Measurements from ENCODE around the gene KRTAP27-1. TPM values are rescaled to one million over a fixed set of nuclear protein-coding genes. Genes with fewer than 3 reads are reported as not detected.

Gene KRTAP27-1
- polyA plus RNA-seq, 1 experiment: not detected

GRCh38 chr21:30351534-30351933 is 14.0 kb upstream of the KRTAP27-1 start:
- DNase-seq (ENCODE audit: low read depth): no peak
- POLR2A ChIA-PET: no interaction called here
- Histone ChIP-seq H3K4me3 (ENCODE audit: low read depth, low read length) (no peak overlapping the region), H3K36me3 (ENCODE audit: control insufficient read depth, insufficient read depth, low read length) (no peaks in the 10 kb centered on the region), H3K27me3 (ENCODE audit: control insufficient read depth, insufficient read depth, low read length) (no peaks in the 10 kb centered on the region)
- CTCF ChIA-PET: no interaction called here
- TF ChIP-seq, protein P1, sequence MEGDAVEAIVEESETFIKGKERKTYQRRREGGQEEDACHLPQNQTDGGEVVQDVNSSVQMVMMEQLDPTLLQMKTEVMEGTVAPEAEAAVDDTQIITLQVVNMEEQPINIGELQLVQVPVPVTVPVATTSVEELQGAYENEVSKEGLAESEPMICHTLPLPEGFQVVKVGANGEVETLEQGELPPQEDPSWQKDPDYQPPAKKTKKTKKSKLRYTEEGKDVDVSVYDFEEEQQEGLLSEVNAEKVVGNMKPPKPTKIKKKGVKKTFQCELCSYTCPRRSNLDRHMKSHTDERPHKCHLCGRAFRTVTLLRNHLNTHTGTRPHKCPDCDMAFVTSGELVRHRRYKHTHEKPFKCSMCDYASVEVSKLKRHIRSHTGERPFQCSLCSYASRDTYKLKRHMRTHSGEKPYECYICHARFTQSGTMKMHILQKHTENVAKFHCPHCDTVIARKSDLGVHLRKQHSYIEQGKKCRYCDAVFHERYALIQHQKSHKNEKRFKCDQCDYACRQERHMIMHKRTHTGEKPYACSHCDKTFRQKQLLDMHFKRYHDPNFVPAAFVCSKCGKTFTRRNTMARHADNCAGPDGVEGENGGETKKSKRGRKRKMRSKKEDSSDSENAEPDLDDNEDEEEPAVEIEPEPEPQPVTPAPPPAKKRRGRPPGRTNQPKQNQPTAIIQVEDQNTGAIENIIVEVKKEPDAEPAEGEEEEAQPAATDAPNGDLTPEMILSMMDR (IDR thresholded peaks at IDR 0.05; ENCODE audit: insufficient read depth, low read depth, low read length): no peak

GRCh38 chr21:30349572-30349971 is 12.1 kb upstream of the KRTAP27-1 start:
- no peaks in the 10 kb centered on the region for H3K36me3 ChIP-seq (ENCODE audit: control insufficient read depth, insufficient read depth, low read length)
- POLR2A ChIA-PET: no interaction called here
- TF ChIP-seq, protein P1 (IDR thresholded peaks at IDR 0.05; ENCODE audit: insufficient read depth, low read depth, low read length): no peak
- no peak for DNase-seq (ENCODE audit: low read depth)
- CTCF ChIA-PET: no interaction called here
- no peak overlapping the region for H3K4me3 ChIP-seq (ENCODE audit: low read depth, low read length)
- no peaks in the 10 kb centered on the region for H3K27me3 ChIP-seq (ENCODE audit: control insufficient read depth, insufficient read depth, low read length)

- no peaks in the 10 kb centered on the region for H3K27me3 ChIP-seq (ENCODE audit: control insufficient read depth, insufficient read depth, low read length)
- CTCF ChIA-PET: no interaction called here
- TF ChIP-seq, protein P1 (IDR thresholded peaks at IDR 0.05; ENCODE audit: insufficient read depth, low read depth, low read length): no peak
- POLR2A ChIA-PET: no interaction called here
- no peaks in the 10 kb centered on the region for H3K36me3 ChIP-seq (ENCODE audit: control insufficient read depth, insufficient read depth, low read length)
- H3K4me3 ChIP-seq (ENCODE audit: low read depth, low read length): no peak within 1 kb of the TSS
- DNase-seq (ENCODE audit: low read depth): no peak
These were observed 11.0 kb upstream of the KRTAP27-1 start, which contains the start of gene KRTAP23-1 for GRCh38 chr21:30348506-30348905. TSS of gene KRTAP23-1 (minus strand) at chr21:30348606. CDS start at chr21:30348606, 0 bp downstream.

GRCh38 chr21:30345014-30345413 is 7.5 kb upstream of the KRTAP27-1 start:
- Histone ChIP-seq H3K27me3 (ENCODE audit: control insufficient read depth, insufficient read depth, low read length) (no peaks in the 10 kb centered on the region), H3K4me3 (ENCODE audit: low read depth, low read length) (no peak overlapping the region), H3K36me3 (ENCODE audit: control insufficient read depth, insufficient read depth, low read length) (no peaks in the 10 kb centered on the region)
- POLR2A ChIA-PET: no interaction called here
- no peak for DNase-seq (ENCODE audit: low read depth)
- TF ChIP-seq, protein P1 (IDR thresholded peaks at IDR 0.05; ENCODE audit: insufficient read depth, low read depth, low read length): no peak
- CTCF ChIA-PET: no interaction called here

DNA sequence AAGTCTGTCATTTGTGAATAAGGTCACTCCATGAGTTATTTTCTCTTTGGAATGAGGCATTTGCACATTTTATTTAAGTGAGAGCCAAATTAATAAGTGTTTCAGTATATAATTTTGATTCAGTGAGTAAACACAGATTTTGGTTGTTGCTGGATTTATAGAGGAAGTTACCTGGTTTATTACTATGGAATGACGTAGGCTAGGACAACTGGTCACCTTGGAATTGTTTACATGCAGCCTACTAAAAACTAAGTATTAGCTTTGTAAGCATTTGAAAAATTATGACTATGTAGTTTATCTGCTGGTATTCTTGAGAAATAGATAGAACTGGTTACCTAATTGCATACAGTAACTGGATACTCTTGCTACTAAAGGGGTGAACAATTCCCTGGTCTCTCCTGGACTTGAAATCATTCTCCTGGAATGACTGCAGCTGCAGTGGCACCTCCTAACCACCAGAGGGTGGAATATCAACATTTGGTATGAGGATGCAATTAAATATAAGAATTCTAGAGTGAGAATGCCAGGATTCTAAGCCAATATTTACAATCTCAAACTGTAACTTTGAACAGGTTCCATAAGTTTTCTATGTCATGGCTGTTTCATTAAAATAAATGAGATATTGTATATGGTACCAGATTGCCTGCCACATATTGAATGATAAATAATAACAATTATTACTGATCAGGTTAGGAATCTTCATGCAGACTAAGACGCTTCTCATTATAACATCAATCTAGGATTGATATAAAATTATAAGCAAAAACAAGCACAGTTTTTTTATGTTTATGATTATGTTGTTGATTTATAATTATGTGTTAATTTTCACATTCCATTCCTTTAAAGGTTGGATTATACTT is 3.5 kb upstream of the KRTAP27-1 start:
- no peak for DNase-seq (ENCODE audit: low read depth)
- no peaks in the 10 kb centered on the region for H3K36me3 ChIP-seq (ENCODE audit: control insufficient read depth, insufficient read depth, low read length)
- H3K27me3 ChIP-seq (ENCODE audit: control insufficient read depth, insufficient read depth, low read length): no peaks in the 10 kb centered on the region
- POLR2A ChIA-PET: no interaction called here
- CTCF ChIA-PET: interaction anchor here (1.1 kb wide), 1 partner anchor 12 kb away, joined by 4 read pairs; no protein-coding TSS in a partner anchor
- TF ChIP-seq, protein P1 (IDR thresholded peaks at IDR 0.05; ENCODE audit: insufficient read depth, low read depth, low read length): peak; percentile 52
- no peak overlapping the region for H3K4me3 ChIP-seq (ENCODE audit: low read depth, low read length)
